D721Med (cell line): ENCODE data around the gene CDK8.

Source experiments
- DNase-seq: peaks from one replicate; pipeline ENCODE4 v3.0.0; 2011; ENCODE audit warnings: low spot score; ENCODE audit not compliant: insufficient read length
- FAIRE-seq: peaks from 2 replicates; lab custom pipeline; 2011; peaks lifted over from hg19 to GRCh38; lab: Jason Lieb, UNC
- TF ChIP-seq, protein P1 (sequence below): IDR thresholded peaks from 2 replicates; pipeline ENCODE4 v1.5.1; 2012; ENCODE audit warnings: mild to moderate bottlenecking, control low read depth; ENCODE audit not compliant: insufficient read depth; ENCODE audit errors: missing control alignments

Gene CDK8

DNA sequence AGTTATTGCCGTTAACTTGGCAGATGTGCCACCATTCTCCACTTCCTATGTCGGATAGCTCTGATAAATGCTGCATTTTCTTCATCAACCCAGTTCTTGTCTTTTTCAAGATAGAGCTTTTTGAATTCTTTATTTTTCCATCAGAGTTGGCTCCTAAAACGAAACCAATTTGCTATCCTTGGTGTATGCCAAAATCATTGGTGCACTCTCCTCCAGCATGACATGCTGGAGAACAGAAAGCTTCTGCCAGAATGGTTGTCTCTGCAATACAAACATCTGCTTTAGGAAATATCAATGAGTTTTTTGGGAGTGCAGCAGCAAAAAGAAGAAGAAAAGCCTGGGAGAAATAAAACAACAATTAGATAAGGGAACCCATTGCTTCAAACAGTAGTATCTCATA lies 124.2 kb downstream of the CDK8 start:
- no peak for FAIRE-seq
- TF ChIP-seq, protein P1, sequence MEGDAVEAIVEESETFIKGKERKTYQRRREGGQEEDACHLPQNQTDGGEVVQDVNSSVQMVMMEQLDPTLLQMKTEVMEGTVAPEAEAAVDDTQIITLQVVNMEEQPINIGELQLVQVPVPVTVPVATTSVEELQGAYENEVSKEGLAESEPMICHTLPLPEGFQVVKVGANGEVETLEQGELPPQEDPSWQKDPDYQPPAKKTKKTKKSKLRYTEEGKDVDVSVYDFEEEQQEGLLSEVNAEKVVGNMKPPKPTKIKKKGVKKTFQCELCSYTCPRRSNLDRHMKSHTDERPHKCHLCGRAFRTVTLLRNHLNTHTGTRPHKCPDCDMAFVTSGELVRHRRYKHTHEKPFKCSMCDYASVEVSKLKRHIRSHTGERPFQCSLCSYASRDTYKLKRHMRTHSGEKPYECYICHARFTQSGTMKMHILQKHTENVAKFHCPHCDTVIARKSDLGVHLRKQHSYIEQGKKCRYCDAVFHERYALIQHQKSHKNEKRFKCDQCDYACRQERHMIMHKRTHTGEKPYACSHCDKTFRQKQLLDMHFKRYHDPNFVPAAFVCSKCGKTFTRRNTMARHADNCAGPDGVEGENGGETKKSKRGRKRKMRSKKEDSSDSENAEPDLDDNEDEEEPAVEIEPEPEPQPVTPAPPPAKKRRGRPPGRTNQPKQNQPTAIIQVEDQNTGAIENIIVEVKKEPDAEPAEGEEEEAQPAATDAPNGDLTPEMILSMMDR: no peak

DNA sequence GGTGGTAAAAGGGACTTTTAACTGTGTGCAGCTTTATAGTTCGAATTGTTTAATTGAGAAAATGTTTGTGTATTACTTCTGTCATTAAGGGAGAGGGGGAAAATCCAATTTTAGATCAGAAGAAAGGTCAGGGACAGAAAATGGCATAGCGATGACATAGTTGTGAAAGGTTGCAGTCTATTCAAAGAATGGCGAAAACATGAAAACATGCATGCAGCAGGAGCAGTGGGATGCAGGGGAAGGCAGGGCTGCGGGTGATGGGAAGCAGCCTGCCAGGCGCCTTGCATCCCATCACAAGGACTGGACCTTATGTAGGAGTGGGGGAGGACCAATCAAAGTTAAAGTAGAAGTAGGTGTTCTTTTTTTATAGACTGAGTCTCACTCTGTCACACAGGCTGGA lies 125.9 kb downstream of the CDK8 start:
- DNase-seq (no peak), FAIRE-seq (no peak)
- TF ChIP-seq, protein P1: no peak

More for the DNA sequence above, 124.2 kb downstream of the CDK8 start:
- DNase-seq: no peak

DNA sequence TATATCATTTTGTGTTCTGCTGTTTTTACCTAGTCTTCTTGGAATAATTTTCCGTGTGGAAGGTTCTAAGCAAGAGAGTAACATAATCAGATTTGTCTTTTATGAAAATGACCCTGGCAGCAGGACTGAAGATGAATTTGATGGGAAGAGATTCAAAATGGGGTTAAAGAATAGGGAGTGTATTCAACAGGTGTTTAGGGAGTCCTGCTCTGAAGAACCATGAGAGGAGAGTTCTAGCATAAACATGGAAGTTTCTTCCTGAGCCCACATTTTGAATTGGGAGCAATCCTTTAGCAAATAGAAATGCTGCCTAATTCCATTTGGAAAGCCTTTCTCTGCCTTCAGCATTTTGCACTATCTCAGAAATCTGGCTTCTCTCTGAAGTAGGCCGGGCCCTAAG lies 127.0 kb downstream of the CDK8 start:
- FAIRE-seq: no peak
- DNase-seq: no peak
- TF ChIP-seq, protein P1: no peak

DNA sequence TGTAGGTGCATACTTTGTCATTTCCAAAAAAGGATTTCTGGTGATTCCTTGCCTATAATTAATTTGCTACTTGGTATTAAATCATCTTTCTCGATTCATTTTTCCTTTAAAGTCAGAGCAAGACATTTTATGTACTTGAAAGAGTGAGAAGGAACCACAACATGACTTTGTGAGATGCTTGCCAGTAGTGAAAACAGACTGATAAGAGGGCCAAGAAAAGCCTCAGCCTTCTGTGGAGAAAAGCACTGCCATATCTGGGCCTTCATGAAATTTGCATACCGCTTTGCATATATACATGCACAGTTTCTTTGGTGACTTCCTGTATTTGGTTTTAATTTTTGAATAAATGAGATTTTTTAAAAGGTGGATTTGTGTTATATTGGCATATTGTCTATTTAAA lies 128.4 kb downstream of the CDK8 start:
- DNase-seq (no peak), FAIRE-seq (no peak)
- TF ChIP-seq, protein P1: no peak

DNA sequence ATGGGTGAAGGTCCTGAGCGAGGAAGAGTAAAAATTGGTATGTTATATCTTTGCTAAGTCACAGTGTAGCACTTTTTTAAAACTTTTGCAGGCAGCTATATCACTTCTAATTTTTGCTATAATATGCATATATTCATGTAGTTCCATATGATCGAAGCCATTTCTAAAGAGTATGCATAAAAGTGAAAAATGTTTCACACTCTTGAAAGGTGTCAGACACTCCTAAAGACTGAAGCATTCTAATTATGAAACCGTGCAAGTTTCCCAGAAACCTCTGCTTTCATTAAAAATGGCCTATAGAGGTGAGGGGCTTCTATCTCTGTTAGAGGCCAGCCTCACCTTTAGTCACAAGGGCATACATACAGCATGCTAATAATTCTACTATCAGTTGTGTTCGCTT lies 128.9 kb downstream of the CDK8 start:
- FAIRE-seq: peak; percentile 6
- TF ChIP-seq, protein P1: no peak
- DNase-seq: no peak

DNA sequence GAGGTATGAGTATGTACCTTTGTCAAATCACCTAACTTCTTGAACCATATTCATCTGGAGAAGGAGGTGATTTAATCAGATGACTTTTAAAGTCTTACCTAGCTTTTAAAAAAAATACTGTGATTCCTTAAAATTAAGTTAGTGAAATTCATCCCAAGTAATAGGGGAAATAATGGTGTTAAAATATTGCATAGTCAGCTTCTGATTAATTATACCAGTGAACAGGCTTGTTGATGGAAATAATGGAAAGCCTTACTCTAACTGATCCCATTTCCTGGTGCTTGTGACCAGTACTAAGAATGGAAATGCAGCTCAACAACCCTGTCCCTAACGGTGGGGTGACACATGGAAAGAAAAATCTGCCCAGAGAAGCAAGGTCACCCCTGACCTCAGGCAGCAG lies 130.7 kb downstream of the CDK8 start:
- FAIRE-seq: peak; percentile 85
- TF ChIP-seq, protein P1: no peak
- no peak for DNase-seq

DNA sequence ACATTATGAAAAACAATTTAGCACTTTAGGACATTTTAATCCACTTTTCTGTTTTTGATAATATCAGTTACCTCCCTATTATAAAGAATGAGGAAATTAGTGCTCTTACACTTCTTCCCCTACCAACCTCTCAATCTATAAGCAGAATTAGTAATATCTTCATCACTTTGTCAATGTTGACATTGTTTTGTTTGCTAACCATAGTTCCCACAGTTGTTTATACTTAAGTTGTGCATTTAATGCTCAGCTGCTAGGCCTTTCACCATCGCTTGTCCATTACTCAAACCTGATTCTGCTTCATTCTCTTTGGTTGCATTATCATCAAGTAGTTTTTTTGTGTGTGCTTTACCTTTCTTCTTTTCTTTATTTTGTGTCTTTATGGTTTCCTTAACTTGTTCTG lies 132.1 kb downstream of the CDK8 start:
- no peak for DNase-seq
- TF ChIP-seq, protein P1: no peak
- FAIRE-seq: no peak
